Measurements from ENCODE around the gene STIP1. TPM values are rescaled to one million over a fixed set of nuclear protein-coding genes. Genes with fewer than 3 reads are reported as not detected.
A peak's percentile ranks its signal among the peaks of the same experiment; 100 is the strongest.

STIP1 gene
- total and polyA plus RNA-seq, 10 of the 15 experiments (the other 5 are each of a cell fraction or from before 2014, with no cell fraction given): 25.2 to 291 (median 191) TPM

DNA sequence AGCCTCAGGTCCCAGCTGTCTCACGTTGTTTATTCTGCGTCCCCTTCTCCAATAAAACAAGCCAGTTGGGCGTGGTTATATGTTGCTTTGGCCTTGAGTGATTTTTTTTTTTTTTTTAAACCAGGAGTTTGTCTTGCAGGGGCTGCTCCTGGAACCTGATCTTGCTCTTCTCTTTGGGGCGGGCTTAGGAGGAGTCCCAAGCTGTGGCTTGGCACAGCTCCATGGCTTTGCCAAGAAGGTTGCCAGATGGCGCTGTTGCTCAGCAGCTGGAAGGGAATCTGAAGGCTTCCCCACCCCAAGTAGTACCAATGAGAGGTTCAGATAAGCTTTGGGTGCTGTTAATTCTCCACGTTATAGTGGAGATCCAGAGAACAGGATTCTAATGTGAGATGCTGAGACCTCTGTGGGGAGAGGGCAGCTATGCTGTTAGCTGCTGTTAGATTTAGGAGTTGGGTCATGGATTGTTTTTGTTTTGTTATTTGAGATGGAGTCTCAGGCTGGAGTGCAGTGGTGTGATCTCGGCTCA lies 18.6 kb downstream of the STIP1 start (continued):
- TF ChIP-seq RELA (IDR thresholded peaks at IDR 0.05; ENCODE audit: borderline replicate concordance, partially characterized antibody) (no peak), ASH2L (IDR thresholded peaks at IDR 0.05; ENCODE audit: borderline replicate concordance, low read depth) (no peak), ATF7 (IDR thresholded peaks at IDR 0.05; ENCODE audit: low read depth) (no peak), RUNX3 (IDR thresholded peaks at IDR 0.05; ENCODE audit: low read length) (peak; percentile 85), POLR2AphosphoS2 (IDR thresholded peaks at IDR 0.05; ENCODE audit: low read depth, low read length) (no peak), SMC3 (IDR thresholded peaks at IDR 0.05; ENCODE audit: borderline replicate concordance, low read length) (peak; percentile 67; the same call in 1 of the 2 replicates), POLR2A (IDR thresholded peaks at IDR 0.05; ENCODE audit: low read depth, low read length) (peak; percentile 34; the same call in 1 of the 2 replicates), CBFB (IDR thresholded peaks at IDR 0.05; ENCODE audit: low read depth) (no peak), HDGF (IDR thresholded peaks at IDR 0.05) (0 out of 2 replicates have a peak, but pooled peaks have one; percentile 10), RCOR1 (conservative IDR thresholded peaks at IDR 0.05; ENCODE audit: low read depth, low read length) (no peak), ZNF622 (IDR thresholded peaks at IDR 0.05) (no peak), ZBED1 (IDR thresholded peaks at IDR 0.05; ENCODE audit: borderline replicate concordance) (no peak), PAX5 (IDR thresholded peaks at IDR 0.05; ENCODE audit: borderline replicate concordance, low read depth, low read length) (no peak), YY1 (IDR thresholded peaks at IDR 0.05; ENCODE audit: low read depth, low read length) (peak; percentile 63; the same call in 1 of the 2 replicates), STAT1 (conservative IDR thresholded peaks at IDR 0.05) (no peak), POLR2AphosphoS5 (IDR thresholded peaks at IDR 0.05; ENCODE audit: low read length) (peak; percentile 62; the same call in 1 of the 2 replicates), TCF12 (IDR thresholded peaks at IDR 0.05; ENCODE audit: low read depth, low read length) (0 out of 2 replicates have a peak, but pooled peaks have one; percentile 47)
- TF ChIP-seq, protein P1, sequence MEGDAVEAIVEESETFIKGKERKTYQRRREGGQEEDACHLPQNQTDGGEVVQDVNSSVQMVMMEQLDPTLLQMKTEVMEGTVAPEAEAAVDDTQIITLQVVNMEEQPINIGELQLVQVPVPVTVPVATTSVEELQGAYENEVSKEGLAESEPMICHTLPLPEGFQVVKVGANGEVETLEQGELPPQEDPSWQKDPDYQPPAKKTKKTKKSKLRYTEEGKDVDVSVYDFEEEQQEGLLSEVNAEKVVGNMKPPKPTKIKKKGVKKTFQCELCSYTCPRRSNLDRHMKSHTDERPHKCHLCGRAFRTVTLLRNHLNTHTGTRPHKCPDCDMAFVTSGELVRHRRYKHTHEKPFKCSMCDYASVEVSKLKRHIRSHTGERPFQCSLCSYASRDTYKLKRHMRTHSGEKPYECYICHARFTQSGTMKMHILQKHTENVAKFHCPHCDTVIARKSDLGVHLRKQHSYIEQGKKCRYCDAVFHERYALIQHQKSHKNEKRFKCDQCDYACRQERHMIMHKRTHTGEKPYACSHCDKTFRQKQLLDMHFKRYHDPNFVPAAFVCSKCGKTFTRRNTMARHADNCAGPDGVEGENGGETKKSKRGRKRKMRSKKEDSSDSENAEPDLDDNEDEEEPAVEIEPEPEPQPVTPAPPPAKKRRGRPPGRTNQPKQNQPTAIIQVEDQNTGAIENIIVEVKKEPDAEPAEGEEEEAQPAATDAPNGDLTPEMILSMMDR (IDR thresholded peaks at IDR 0.05 in 2 of 3, conservative IDR thresholded peaks at IDR 0.05 in 1 of 3; ENCODE audit: control insufficient read depth in 2 of 3, extremely low read depth in 1 of 3, insufficient read depth in 1 of 3, low read depth in 3 of 3, low read length in 3 of 3): peak; percentile 73 to 92 (median 77)
- TF ChIP-seq, protein P2, sequence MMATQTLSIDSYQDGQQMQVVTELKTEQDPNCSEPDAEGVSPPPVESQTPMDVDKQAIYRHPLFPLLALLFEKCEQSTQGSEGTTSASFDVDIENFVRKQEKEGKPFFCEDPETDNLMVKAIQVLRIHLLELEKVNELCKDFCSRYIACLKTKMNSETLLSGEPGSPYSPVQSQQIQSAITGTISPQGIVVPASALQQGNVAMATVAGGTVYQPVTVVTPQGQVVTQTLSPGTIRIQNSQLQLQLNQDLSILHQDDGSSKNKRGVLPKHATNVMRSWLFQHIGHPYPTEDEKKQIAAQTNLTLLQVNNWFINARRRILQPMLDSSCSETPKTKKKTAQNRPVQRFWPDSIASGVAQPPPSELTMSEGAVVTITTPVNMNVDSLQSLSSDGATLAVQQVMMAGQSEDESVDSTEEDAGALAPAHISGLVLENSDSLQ (IDR thresholded peaks at IDR 0.05): no peak
- TF ChIP-seq, protein P3, sequence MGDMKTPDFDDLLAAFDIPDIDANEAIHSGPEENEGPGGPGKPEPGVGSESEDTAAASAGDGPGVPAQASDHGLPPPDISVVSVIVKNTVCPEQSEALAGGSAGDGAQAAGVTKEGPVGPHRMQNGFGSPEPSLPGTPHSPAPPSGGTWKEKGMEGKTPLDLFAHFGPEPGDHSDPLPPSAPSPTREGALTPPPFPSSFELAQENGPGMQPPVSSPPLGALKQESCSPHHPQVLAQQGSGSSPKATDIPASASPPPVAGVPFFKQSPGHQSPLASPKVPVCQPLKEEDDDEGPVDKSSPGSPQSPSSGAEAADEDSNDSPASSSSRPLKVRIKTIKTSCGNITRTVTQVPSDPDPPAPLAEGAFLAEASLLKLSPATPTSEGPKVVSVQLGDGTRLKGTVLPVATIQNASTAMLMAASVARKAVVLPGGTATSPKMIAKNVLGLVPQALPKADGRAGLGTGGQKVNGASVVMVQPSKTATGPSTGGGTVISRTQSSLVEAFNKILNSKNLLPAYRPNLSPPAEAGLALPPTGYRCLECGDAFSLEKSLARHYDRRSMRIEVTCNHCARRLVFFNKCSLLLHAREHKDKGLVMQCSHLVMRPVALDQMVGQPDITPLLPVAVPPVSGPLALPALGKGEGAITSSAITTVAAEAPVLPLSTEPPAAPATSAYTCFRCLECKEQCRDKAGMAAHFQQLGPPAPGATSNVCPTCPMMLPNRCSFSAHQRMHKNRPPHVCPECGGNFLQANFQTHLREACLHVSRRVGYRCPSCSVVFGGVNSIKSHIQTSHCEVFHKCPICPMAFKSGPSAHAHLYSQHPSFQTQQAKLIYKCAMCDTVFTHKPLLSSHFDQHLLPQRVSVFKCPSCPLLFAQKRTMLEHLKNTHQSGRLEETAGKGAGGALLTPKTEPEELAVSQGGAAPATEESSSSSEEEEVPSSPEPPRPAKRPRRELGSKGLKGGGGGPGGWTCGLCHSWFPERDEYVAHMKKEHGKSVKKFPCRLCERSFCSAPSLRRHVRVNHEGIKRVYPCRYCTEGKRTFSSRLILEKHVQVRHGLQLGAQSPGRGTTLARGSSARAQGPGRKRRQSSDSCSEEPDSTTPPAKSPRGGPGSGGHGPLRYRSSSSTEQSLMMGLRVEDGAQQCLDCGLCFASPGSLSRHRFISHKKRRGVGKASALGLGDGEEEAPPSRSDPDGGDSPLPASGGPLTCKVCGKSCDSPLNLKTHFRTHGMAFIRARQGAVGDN (IDR thresholded peaks at IDR 0.05): no peak
- TF ChIP-seq, protein P4, sequence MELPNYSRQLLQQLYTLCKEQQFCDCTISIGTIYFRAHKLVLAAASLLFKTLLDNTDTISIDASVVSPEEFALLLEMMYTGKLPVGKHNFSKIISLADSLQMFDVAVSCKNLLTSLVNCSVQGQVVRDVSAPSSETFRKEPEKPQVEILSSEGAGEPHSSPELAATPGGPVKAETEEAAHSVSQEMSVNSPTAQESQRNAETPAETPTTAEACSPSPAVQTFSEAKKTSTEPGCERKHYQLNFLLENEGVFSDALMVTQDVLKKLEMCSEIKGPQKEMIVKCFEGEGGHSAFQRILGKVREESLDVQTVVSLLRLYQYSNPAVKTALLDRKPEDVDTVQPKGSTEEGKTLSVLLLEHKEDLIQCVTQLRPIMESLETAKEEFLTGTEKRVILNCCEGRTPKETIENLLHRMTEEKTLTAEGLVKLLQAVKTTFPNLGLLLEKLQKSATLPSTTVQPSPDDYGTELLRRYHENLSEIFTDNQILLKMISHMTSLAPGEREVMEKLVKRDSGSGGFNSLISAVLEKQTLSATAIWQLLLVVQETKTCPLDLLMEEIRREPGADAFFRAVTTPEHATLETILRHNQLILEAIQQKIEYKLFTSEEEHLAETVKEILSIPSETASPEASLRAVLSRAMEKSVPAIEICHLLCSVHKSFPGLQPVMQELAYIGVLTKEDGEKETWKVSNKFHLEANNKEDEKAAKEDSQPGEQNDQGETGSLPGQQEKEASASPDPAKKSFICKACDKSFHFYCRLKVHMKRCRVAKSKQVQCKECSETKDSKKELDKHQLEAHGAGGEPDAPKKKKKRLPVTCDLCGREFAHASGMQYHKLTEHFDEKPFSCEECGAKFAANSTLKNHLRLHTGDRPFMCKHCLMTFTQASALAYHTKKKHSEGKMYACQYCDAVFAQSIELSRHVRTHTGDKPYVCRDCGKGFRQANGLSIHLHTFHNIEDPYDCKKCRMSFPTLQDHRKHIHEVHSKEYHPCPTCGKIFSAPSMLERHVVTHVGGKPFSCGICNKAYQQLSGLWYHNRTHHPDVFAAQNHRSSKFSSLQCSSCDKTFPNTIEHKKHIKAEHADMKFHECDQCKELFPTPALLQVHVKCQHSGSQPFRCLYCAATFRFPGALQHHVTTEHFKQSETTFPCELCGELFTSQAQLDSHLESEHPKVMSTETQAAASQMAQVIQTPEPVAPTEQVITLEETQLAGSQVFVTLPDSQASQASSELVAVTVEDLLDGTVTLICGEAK (IDR thresholded peaks at IDR 0.05; ENCODE audit: borderline replicate concordance): no peak

Measured in GM12878 (cell line).